ENCODE measurements around the gene LOXL4. TPM values are rescaled to one million over a fixed set of nuclear protein-coding genes. Genes with fewer than 3 reads are reported as not detected.
A peak's percentile ranks its signal among the peaks of the same experiment; 100 is the strongest.

Gene LOXL4
- total RNA-seq, 1 donor from 2014 or later: 0.92 TPM

DNA sequence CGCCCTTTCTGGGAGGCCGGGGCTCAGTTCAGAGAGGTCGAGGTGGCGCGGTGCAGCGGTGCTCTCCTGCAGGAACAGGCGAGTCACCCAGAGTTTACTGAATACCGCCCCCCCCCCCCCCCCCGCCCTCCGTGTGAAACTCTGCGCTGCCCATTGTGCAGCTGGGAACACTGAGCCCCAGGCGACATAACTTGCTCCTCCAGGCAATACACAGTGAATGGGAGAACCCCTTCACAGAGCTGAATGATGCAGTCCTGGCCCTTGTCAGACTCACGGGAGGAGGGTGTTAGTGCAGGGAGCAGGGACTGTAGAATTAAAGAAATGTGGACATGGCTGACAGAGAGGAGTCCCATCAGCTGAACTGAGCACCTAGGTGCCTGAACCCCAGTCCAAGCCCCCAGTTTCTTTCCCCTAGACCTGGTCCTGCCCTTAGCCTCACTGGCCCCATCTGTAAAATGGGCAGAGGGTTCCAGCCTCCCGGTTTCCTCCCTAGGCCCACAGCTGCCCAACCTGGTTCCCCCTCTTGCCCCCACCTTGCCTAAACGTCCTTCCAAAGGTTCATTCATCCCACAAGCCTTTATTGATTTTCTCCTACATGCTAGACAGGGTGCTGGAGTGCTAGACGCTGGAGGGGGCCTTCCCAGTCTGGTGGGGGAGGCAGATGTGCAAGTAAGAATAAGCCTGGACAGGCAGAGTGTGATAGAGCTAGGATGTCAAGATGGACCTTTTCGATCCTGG is 869 bp upstream of the LOXL4 start:
- Histone ChIP-seq H3K27ac (no peak overlapping the region), H3K9me3 (ENCODE audit: low read depth) (no peaks in the 10 kb centered on the region), H3K79me2 (ENCODE audit: low read depth) (no peaks in the 10 kb centered on the region), H3K4me2 (peak overlapping the region; percentile 98), H3K9ac (no peak overlapping the region), H3K4me3 (peak overlapping the region; percentile 61), H3K36me3 (no peaks in the 10 kb centered on the region), H4K20me1 (ENCODE audit: low read depth) (no peaks in the 10 kb centered on the region), H3F3A (ENCODE audit: low read depth) (peaks cover 10% of the 10 kb centered on the region), H3K27me3 (peaks cover 16% of the 10 kb centered on the region), H3K4me1 (peaks cover 17% of the 10 kb centered on the region), H2AFZ (replicated peaks) (peak overlapping the region; percentile 94)
- Mint-ChIP-seq H3K9me3 (no peaks in the 10 kb centered on the region), H3K4me1 (peaks cover 31% of the 10 kb centered on the region), H3K4me3 (peak overlapping the region; percentile 79), H3K27ac (no peak overlapping the region), H3K36me3 (no peaks in the 10 kb centered on the region), H3K27me3 (ENCODE audit: insufficient read depth, low read depth) (peaks cover 9% of the 10 kb centered on the region)
- DNase-seq (ENCODE audit: low spot score): peak; percentile 47
- TF ChIP-seq EZH2phosphoT487 (IDR thresholded peaks at IDR 0.05): no peak

DNA sequence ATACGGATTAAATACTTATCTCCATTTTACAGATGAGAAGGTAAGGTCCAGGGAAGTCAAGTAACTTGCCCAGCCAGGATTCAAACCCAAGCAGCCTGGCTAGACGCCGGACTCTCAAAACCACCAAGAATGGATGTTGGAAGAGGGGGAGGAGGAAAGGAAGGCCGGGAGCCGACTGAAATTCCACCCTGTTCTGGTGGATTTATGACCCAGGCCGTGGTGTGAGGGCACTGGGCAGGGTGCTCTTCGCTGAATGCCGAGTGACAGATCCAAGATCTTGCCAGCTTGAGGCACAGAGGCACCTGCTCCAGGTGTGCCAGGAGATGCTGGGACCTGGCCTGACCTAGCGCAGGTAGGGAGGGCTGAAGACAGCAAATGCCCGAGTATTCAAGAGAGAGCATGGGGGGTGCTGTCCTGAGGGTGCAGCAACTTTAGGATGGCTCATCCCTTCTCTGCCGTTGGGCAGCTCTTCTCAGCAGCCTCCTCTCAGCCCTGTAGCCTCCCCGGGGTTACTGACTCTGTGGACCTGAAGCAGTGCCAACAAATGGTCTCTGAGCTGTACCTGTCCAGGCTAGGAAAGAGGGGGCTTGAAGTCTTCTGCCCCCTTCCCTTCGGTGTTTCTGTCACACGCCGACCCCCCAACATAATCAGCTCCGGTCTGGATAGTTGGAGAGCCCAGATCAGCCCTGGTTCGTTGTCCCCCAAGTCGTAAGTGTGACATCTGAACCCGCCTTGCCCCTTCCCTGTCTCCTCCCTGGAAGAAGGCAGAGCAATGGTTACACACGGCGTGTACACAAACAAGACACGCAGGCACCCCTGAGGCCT is 713 bp downstream of the LOXL4 start:
- Histone ChIP-seq H3K79me2 (ENCODE audit: low read depth) (no peaks in the 10 kb centered on the region), H3K9me3 (ENCODE audit: low read depth) (no peaks in the 10 kb centered on the region), H3K4me3 (peak overlapping the region; percentile 42), H2AFZ (replicated peaks) (peak overlapping the region; percentile 85), H3K27me3 (peaks cover 16% of the 10 kb centered on the region), H3K36me3 (no peaks in the 10 kb centered on the region), H3K27ac (no peak overlapping the region), H3K4me2 (peak overlapping the region; percentile 70), H4K20me1 (ENCODE audit: low read depth) (no peaks in the 10 kb centered on the region), H3F3A (ENCODE audit: low read depth) (peaks cover 10% of the 10 kb centered on the region), H3K9ac (no peak overlapping the region), H3K4me1 (peaks cover 17% of the 10 kb centered on the region)
- Mint-ChIP-seq H3K9me3 (no peaks in the 10 kb centered on the region), H3K4me1 (peaks cover 31% of the 10 kb centered on the region), H3K4me3 (peak overlapping the region; percentile 82), H3K27me3 (ENCODE audit: insufficient read depth, low read depth) (peaks cover 7% of the 10 kb centered on the region), H3K27ac (no peak overlapping the region), H3K36me3 (no peaks in the 10 kb centered on the region)
- no peak for DNase-seq (ENCODE audit: low spot score)
- TF ChIP-seq EZH2 (IDR thresholded peaks at IDR 0.05) (no peak), EZH2phosphoT487 (IDR thresholded peaks at IDR 0.05) (no peak)
- TF ChIP-seq, protein P1, sequence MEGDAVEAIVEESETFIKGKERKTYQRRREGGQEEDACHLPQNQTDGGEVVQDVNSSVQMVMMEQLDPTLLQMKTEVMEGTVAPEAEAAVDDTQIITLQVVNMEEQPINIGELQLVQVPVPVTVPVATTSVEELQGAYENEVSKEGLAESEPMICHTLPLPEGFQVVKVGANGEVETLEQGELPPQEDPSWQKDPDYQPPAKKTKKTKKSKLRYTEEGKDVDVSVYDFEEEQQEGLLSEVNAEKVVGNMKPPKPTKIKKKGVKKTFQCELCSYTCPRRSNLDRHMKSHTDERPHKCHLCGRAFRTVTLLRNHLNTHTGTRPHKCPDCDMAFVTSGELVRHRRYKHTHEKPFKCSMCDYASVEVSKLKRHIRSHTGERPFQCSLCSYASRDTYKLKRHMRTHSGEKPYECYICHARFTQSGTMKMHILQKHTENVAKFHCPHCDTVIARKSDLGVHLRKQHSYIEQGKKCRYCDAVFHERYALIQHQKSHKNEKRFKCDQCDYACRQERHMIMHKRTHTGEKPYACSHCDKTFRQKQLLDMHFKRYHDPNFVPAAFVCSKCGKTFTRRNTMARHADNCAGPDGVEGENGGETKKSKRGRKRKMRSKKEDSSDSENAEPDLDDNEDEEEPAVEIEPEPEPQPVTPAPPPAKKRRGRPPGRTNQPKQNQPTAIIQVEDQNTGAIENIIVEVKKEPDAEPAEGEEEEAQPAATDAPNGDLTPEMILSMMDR (IDR thresholded peaks at IDR 0.05): no peak

DNA sequence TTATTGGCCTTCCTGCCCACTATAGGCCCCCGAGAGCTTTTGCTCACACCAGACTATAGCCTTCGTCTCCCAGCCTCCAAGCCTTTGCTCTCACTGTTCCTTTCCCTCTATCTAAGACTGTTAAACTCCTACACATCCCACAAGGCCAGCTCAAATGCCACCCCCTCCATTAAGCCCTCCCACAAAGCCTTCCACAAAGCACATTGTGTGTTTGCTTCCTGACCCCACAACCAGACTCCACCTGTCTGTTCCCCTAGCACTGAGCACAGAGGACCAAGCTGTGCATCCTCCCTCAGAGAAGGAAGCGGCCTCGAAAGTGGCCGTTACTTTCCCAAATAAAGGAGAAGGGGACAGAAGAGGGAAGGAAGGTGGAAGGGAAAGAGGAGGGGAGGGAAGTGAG is 1.3 kb downstream of the LOXL4 start:
- Histone ChIP-seq H3F3A (ENCODE audit: low read depth) (peaks cover 10% of the 10 kb centered on the region), H4K20me1 (ENCODE audit: low read depth) (no peaks in the 10 kb centered on the region), H3K79me2 (ENCODE audit: low read depth) (no peaks in the 10 kb centered on the region), H3K9me3 (ENCODE audit: low read depth) (no peaks in the 10 kb centered on the region), H3K36me3 (no peaks in the 10 kb centered on the region), H3K4me3 (no peak overlapping the region), H3K27me3 (peaks cover 16% of the 10 kb centered on the region), H3K4me2 (peak overlapping the region; percentile 10), H2AFZ (replicated peaks) (no peak overlapping the region), H3K4me1 (peaks cover 17% of the 10 kb centered on the region), H3K9ac (no peak overlapping the region), H3K27ac (no peak overlapping the region)
- Mint-ChIP-seq H3K27ac (peak overlapping the region; percentile 35), H3K4me1 (peaks cover 31% of the 10 kb centered on the region), H3K36me3 (no peaks in the 10 kb centered on the region), H3K27me3 (ENCODE audit: insufficient read depth, low read depth) (peaks cover 7% of the 10 kb centered on the region), H3K4me3 (peak overlapping the region; percentile 39), H3K9me3 (no peaks in the 10 kb centered on the region)
- TF ChIP-seq EZH2phosphoT487 (IDR thresholded peaks at IDR 0.05): no peak
- TF ChIP-seq EZH2 (IDR thresholded peaks at IDR 0.05): no peak
- TF ChIP-seq, protein P1 (IDR thresholded peaks at IDR 0.05): no peak
- DNase-seq (ENCODE audit: low spot score): no peak
